ENCODE measurements around the gene NUF2. TPM values are rescaled to one million over a fixed set of nuclear protein-coding genes. Genes with fewer than 3 reads are reported as not detected.

The NUF2 gene
- total and polyA plus RNA-seq, 2 of the 8 experiments (the other 6 are each of a cell fraction or from before 2014, with no cell fraction given) = 12.1 to 28.3 TPM

DNA sequence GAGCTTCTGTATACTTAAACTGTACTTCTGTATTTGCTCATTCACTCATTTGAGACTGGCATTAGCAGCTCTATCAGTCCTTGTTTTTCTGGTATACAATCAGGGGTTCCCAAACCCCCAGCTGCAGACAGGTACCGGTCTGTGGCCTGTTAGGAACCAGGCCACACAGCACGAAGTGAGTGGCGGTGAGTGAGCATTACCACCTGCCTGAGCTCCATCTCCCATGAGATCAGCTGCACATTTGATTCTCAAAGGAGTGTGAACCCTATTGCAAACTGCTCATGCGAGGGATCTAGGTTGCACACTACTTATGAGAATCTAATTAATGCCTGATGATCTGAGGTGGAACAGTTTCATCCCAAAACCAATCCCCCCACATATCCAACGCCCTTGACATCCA lies 18.2 kb upstream of the NUF2 start (continued):
- TF ChIP-seq, protein P1, sequence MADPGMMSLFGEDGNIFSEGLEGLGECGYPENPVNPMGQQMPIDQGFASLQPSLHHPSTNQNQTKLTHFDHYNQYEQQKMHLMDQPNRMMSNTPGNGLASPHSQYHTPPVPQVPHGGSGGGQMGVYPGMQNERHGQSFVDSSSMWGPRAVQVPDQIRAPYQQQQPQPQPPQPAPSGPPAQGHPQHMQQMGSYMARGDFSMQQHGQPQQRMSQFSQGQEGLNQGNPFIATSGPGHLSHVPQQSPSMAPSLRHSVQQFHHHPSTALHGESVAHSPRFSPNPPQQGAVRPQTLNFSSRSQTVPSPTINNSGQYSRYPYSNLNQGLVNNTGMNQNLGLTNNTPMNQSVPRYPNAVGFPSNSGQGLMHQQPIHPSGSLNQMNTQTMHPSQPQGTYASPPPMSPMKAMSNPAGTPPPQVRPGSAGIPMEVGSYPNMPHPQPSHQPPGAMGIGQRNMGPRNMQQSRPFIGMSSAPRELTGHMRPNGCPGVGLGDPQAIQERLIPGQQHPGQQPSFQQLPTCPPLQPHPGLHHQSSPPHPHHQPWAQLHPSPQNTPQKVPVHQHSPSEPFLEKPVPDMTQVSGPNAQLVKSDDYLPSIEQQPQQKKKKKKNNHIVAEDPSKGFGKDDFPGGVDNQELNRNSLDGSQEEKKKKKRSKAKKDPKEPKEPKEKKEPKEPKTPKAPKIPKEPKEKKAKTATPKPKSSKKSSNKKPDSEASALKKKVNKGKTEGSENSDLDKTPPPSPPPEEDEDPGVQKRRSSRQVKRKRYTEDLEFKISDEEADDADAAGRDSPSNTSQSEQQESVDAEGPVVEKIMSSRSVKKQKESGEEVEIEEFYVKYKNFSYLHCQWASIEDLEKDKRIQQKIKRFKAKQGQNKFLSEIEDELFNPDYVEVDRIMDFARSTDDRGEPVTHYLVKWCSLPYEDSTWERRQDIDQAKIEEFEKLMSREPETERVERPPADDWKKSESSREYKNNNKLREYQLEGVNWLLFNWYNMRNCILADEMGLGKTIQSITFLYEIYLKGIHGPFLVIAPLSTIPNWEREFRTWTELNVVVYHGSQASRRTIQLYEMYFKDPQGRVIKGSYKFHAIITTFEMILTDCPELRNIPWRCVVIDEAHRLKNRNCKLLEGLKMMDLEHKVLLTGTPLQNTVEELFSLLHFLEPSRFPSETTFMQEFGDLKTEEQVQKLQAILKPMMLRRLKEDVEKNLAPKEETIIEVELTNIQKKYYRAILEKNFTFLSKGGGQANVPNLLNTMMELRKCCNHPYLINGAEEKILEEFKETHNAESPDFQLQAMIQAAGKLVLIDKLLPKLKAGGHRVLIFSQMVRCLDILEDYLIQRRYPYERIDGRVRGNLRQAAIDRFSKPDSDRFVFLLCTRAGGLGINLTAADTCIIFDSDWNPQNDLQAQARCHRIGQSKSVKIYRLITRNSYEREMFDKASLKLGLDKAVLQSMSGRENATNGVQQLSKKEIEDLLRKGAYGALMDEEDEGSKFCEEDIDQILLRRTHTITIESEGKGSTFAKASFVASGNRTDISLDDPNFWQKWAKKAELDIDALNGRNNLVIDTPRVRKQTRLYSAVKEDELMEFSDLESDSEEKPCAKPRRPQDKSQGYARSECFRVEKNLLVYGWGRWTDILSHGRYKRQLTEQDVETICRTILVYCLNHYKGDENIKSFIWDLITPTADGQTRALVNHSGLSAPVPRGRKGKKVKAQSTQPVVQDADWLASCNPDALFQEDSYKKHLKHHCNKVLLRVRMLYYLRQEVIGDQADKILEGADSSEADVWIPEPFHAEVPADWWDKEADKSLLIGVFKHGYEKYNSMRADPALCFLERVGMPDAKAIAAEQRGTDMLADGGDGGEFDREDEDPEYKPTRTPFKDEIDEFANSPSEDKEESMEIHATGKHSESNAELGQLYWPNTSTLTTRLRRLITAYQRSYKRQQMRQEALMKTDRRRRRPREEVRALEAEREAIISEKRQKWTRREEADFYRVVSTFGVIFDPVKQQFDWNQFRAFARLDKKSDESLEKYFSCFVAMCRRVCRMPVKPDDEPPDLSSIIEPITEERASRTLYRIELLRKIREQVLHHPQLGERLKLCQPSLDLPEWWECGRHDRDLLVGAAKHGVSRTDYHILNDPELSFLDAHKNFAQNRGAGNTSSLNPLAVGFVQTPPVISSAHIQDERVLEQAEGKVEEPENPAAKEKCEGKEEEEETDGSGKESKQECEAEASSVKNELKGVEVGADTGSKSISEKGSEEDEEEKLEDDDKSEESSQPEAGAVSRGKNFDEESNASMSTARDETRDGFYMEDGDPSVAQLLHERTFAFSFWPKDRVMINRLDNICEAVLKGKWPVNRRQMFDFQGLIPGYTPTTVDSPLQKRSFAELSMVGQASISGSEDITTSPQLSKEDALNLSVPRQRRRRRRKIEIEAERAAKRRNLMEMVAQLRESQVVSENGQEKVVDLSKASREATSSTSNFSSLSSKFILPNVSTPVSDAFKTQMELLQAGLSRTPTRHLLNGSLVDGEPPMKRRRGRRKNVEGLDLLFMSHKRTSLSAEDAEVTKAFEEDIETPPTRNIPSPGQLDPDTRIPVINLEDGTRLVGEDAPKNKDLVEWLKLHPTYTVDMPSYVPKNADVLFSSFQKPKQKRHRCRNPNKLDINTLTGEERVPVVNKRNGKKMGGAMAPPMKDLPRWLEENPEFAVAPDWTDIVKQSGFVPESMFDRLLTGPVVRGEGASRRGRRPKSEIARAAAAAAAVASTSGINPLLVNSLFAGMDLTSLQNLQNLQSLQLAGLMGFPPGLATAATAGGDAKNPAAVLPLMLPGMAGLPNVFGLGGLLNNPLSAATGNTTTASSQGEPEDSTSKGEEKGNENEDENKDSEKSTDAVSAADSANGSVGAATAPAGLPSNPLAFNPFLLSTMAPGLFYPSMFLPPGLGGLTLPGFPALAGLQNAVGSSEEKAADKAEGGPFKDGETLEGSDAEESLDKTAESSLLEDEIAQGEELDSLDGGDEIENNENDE (IDR thresholded peaks at IDR 0.05; ENCODE audit: insufficient replicate concordance, low read length) = no peak
- TF ChIP-seq NANOG (IDR thresholded peaks at IDR 0.05; ENCODE audit: insufficient read depth, low read depth, low read length, poor library complexity, severe bottlenecking) (no peak), NRF1 (IDR thresholded peaks at IDR 0.05; ENCODE audit: low read depth, low read length) (no peak), SIRT6 (IDR thresholded peaks at IDR 0.05; ENCODE audit: low read length) (no peak), SRF (IDR thresholded peaks at IDR 0.05; ENCODE audit: low read depth, low read length) (no peak), SAP30 (IDR thresholded peaks at IDR 0.05; ENCODE audit: insufficient read depth, insufficient replicate concordance, low read length) (no peak), BCL11A (IDR thresholded peaks at IDR 0.05; ENCODE audit: low read depth in 2 of 2, low read length in 2 of 2) (no peak), PHF8 (conservative IDR thresholded peaks at IDR 0.05; ENCODE audit: low read depth, low read length) (no peak), CREB1 (IDR thresholded peaks at IDR 0.05) (no peak), EZH2 (IDR thresholded peaks at IDR 0.05; ENCODE audit: low read depth, low read length, severe bottlenecking) (no peak)

All from H1 (cell line).